ENCODE measurements around the gene CHCHD6. TPM values are rescaled to one million over a fixed set of nuclear protein-coding genes. Genes with fewer than 3 reads are reported as not detected.

Gene CHCHD6
- total and polyA plus RNA-seq, 2 donors (not counting 3 experiments of a cell fraction or from before 2014, with no cell fraction given), result 8.4 to 10.1 TPM

- no peak overlapping the region for H3K4me3 ChIP-seq (replicated peaks in 1 of 3; ENCODE audit: insufficient read depth in 1 of 3, low read depth in 1 of 3, low read length in 3 of 3)
- FAIRE-seq, result no peak
- no peaks in the 10 kb centered on the region for H3K79me2 ChIP-seq (ENCODE audit: control insufficient read depth, insufficient read depth, low read length)
- no peaks in the 10 kb centered on the region for H3K36me3 ChIP-seq (ENCODE audit: control insufficient read depth in 2 of 2, extremely low read depth in 1 of 2, insufficient read depth in 2 of 2, low read length in 2 of 2)
- peaks cover 5% of the 10 kb centered on the region for H3K4me1 ChIP-seq (ENCODE audit: control insufficient read depth, extremely low read depth, insufficient read depth, low read length)
- TF ChIP-seq POLR2AphosphoS5 (IDR thresholded peaks at IDR 0.05; ENCODE audit: insufficient read depth, low read depth, low read length) (no peak), MAX (IDR thresholded peaks at IDR 0.05; ENCODE audit: insufficient read depth, insufficient read length) (no peak), CTCF (IDR thresholded peaks at IDR 0.05; ENCODE audit: extremely low read depth in 1 of 2, insufficient read depth in 1 of 2, low read depth in 1 of 2, low read length in 2 of 2) (no peak), POLR2A (IDR thresholded peaks at IDR 0.05; ENCODE audit: low read depth, low read length) (no peak), EZH2 (IDR thresholded peaks at IDR 0.05; ENCODE audit: borderline replicate concordance, low read depth, low read length, severe bottlenecking) (no peak), FOS (IDR thresholded peaks at IDR 0.05; ENCODE audit: borderline replicate concordance, insufficient read depth, low read length) (no peak), JUN (IDR thresholded peaks at IDR 0.05; ENCODE audit: borderline replicate concordance, insufficient read depth, insufficient read length, low read depth) (no peak), GATA2 (IDR thresholded peaks at IDR 0.05; ENCODE audit: insufficient read depth, insufficient read length, low read depth, low read length) (no peak), MYC (IDR thresholded peaks at IDR 0.05; ENCODE audit: low read depth, low read length) (no peak)
- no peaks in the 10 kb centered on the region for H3K9me3 ChIP-seq (replicated peaks; ENCODE audit: control insufficient read depth, insufficient read depth, low read length)
- H3K4me2 ChIP-seq (ENCODE audit: insufficient read depth, low read length), result no peak overlapping the region
- H3K9ac ChIP-seq (replicated peaks; ENCODE audit: extremely low read depth, insufficient read depth, low read length), result no peak overlapping the region
- H4K20me1 ChIP-seq (replicated peaks; ENCODE audit: control insufficient read depth, extremely low read depth, insufficient read depth, low read length), result no peaks in the 10 kb centered on the region
- CTCF ChIA-PET, result interaction anchor here (0.6 to 0.7 kb wide), 2 partner anchors 226 to 294 kb away, joined by 4 to 6 read pairs; no protein-coding TSS in a partner anchor
- intact Hi-C loops (cut with micrococcal nuclease), result no loop called here
- no peak for DNase-seq (ENCODE audit: low read depth, low spot score)
- peaks cover 6 to 31% of the 10 kb centered on the region in 2 experiments for H3K27me3 ChIP-seq (ENCODE audit: control insufficient read depth in 2 of 2, insufficient read depth in 2 of 2, low read length in 2 of 2)
- no peaks in the 10 kb centered on the region for H3K9me1 ChIP-seq (replicated peaks; ENCODE audit: control insufficient read depth, extremely low read depth, insufficient read depth, low read length)
- no peak overlapping the region for H2AFZ ChIP-seq (ENCODE audit: low read depth, low read length)
- no peak overlapping the region for H3K27ac ChIP-seq (ENCODE audit: insufficient read depth, low read depth, low read length)
- no TSS peak for BruUV-seq (replicated peaks)
- POLR2A ChIA-PET, result no interaction called here
- dilution Hi-C loops (cut with MboI; ENCODE audit: extremely low pct_ligation_motif_present, low sequenced_read_pairs), result no loop called here
These were observed 273.8 kb downstream of the CHCHD6 start for GRCh38 chr3:126977821-126978220.

Data from endothelial cell of umbilical vein (primary cell).